GM12891 (cell line): ENCODE measurements around the gene CNPY1.

Experiments
- DNase-seq: peaks from one replicate; pipeline ENCODE4 v3.0.0; 2011; ENCODE audit warnings: low spot score; ENCODE audit not compliant: insufficient read length
- FAIRE-seq: peaks from 2 replicates; lab custom pipeline; 2011; peaks lifted over from hg19 to GRCh38; lab: Jason Lieb, UNC
- PAX5 ChIP-seq: IDR thresholded peaks from 2 replicates; pipeline ENCODE4 v1.6.1; 2011; ENCODE audit warnings: low read length, moderate library complexity, mild to moderate bottlenecking; ENCODE audit not compliant: insufficient read depth, severe bottlenecking
- POLR2A ChIP-seq: IDR thresholded peaks from 2 replicates; pipeline ENCODE4 v1.6.1; 2011; ENCODE audit warnings: low read depth, low read length, control low read depth
- POLR2AphosphoS5 ChIP-seq: IDR thresholded peaks from 2 replicates; pipeline ENCODE4 v1.6.1; 2011; ENCODE audit warnings: low read depth, low read length, control low read depth
- POU2F2 ChIP-seq: IDR thresholded peaks from 2 replicates; pipeline ENCODE4 v1.6.1; 2011; ENCODE audit warnings: low read depth, mild to moderate bottlenecking, control low read depth, low read length, moderate library complexity
- SPI1 ChIP-seq: IDR thresholded peaks from 2 replicates; pipeline ENCODE4 v1.6.1; 2011; ENCODE audit warnings: low read depth, low read length, control low read depth
- TAF1 ChIP-seq: IDR thresholded peaks from 2 replicates; pipeline ENCODE4 v1.6.1; 2011; ENCODE audit warnings: low read depth, low read length, control low read depth

CNPY1 gene

GRCh38 chr7:155458878-155459699 lies 87.3 kb downstream of the CNPY1 start:
- FAIRE-seq (no peak), DNase-seq (no peak)
- no peak for TF ChIP-seq POLR2A
- TF ChIP-seq PAX5 = no peak
- no peak for TF ChIP-seq TAF1
- no peak for TF ChIP-seq POLR2AphosphoS5
- no peak for TF ChIP-seq SPI1
- TF ChIP-seq POU2F2 = no peak

DNA sequence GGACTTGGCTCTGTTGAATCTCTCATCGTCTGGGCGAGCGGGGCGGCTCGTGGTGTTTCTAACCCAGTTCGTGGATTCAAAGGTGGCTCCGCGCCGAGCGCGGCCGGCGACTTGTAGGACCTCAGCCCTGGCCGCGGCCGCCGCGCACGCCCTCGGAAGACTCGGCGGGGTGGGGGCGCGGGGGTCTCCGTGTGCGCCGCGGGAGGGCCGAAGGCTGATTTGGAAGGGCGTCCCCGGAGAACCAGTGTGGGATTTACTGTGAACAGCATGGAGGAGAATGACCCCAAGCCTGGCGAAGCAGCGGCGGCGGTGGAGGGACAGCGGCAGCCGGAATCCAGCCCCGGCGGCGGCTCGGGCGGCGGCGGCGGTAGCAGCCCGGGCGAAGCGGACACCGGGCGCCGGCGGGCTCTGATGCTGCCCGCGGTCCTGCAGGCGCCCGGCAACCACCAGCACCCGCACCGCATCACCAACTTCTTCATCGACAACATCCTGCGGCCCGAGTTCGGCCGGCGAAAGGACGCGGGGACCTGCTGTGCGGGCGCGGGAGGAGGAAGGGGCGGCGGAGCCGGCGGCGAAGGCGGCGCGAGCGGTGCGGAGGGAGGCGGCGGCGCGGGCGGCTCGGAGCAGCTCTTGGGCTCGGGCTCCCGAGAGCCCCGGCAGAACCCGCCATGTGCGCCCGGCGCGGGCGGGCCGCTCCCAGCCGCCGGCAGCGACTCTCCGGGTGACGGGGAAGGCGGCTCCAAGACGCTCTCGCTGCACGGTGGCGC lies 88.1 kb downstream of the CNPY1 start, which contains the start of gene EN2:
EN2 (plus strand) TSS at position 19 of the 767 bp plus-strand sequence; CDS start at position 268, 249 bp downstream.
- FAIRE-seq (no peak), DNase-seq (no peak)
- no peak for TF ChIP-seq PAX5

GRCh38 chr7:155457544-155458110 lies 88.7 kb downstream of the CNPY1 start:
- TF ChIP-seq POU2F2 (no peak), POLR2AphosphoS5 (no peak), TAF1 (no peak), SPI1 (no peak), POLR2A (no peak), PAX5 (no peak)
- FAIRE-seq (no peak), DNase-seq (no peak)

DNA sequence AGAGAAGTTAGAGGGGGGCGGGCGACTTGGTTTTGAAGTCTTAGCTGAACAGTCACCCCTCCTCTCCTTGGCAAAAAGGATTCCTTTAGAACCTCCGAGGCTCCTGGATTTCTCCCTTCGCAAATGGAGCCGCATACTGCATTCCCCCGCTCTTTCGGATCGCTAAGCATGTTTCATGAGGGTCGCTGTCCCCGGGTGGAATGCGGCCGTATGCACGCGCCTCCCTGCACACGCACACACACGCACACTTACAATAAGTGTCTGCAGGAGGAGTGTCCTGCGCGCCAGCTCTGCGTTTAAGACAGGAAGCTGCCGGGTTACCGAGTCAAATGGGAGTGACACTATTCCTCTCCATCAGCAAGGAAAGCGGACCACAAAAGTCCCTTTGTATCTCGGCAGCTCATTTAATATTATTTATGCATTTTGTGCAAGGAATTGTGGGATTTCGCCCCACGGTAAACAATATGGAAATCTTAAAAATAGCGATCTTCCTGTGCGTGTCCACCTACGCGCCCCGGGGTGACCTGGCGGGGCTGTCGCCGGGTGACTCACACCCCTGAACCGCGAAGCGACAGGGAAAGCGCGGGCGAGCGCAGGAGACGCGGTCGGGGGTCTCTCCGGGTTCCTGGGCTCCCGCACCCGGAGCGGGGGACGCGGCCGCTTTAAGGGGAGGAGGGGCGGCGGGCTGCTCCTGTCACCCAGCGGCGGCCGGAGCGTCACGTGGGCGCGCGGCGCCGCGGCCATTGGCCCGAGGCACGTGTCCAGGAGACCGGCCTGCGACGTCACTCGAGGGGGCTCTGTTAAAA lies 89.4 kb downstream of the CNPY1 start:
- FAIRE-seq = no peak
- DNase-seq = no peak
- TF ChIP-seq POU2F2 (no peak), PAX5 (no peak), SPI1 (no peak), POLR2A (no peak), POLR2AphosphoS5 (no peak), TAF1 (no peak)

- DNase-seq (no peak), FAIRE-seq (no peak)
- TF ChIP-seq TAF1 = no peak
- no peak for TF ChIP-seq POLR2AphosphoS5
- TF ChIP-seq POLR2A = no peak
- no peak for TF ChIP-seq POU2F2
- TF ChIP-seq PAX5 = no peak
- no peak for TF ChIP-seq SPI1
Observed at GRCh38 chr7:155455776-155456737, 90.3 kb downstream of the CNPY1 start.

GRCh38 chr7:155455132-155455693 lies 91.1 kb downstream of the CNPY1 start:
- TF ChIP-seq POLR2A (no peak), PAX5 (no peak)
- no peak for FAIRE-seq

DNA sequence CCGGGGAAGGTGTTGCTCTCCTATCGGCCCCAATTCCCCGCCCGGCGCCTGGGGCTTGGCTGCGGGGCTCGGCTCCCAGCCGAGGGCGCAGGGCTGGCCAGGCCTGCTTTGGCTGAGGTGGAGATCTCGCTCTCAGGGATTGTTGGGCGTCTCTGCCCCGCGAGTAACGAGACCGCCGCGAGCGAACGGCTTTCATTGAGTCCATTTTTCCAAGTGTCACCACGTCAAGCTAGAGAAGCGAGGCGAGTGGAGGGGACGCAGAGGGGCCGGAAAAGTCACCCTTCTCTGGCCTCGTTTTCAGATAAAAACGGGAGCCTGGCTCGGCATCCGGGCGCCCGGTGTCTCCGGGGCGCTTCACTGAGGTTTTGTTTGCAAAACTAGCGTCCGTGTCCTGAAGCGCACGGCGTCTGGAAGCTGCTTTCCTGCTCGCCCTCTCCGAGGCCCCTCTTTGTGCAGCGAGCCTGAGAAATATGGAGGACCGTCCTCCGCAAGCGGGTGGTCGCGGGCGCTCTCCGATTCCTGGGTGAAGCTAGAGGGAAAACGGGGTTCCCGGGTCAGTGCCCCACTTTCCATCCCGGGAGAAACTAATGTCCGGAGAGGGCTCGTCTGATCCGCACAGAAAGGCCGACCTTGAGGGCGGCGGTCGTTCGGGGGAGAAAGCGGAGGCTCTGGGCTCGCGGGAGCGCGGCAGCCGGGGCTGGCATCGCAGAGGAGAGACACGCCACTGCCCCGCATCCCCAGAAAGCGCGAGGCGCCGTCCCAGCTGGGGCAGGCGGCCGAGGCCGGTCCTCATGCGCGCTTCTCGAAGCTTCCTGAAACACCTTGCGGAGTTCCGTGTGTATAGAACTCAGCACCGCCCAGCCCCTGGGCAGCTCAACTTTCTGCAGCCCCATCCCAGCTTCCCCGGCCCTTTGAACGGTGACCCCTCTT lies 91.9 kb downstream of the CNPY1 start:
- TF ChIP-seq SPI1 (no peak), POLR2A (no peak), POU2F2 (no peak)
- FAIRE-seq = no peak
- DNase-seq = no peak

More at GRCh38 chr7:155455132-155455693, 91.1 kb downstream of the CNPY1 start:
- DNase-seq = no peak
